Renal cortex interstitium (tissue), 11 donors: ENCODE measurements around the gene FAM53C. TPM values are rescaled to one million over a fixed set of nuclear protein-coding genes. Genes with fewer than 3 reads are reported as not detected.

Experiments
- DNase-seq, 11 donors: peaks; one replicate each; pipeline ENCODE4 v3.0.0-alpha.2; 2013; ENCODE audit warnings: low read depth in 9 of 11, low spot score in 4 of 11; ENCODE audit errors: extremely low read depth in 1 of 11
- polyA plus RNA-seq, 3 donors: library from polyadenylated mRNA; unstranded; fragments of 120-200 nt; gene quantifications; one replicate each; pipeline ENCODE4 v1.2.1, GENCODE V29; 2013; ENCODE audit not compliant: insufficient read length in 3 of 3

The FAM53C gene
- polyA plus RNA-seq, 3 donors: 32.3 to 36.4 (median 32.8) TPM

GRCh38 chr5:138340008-138340407 is 1.9 kb downstream of the FAM53C start:
- DNase-seq: no peak

- DNase-seq: no peak
Measured at GRCh38 chr5:138344887-138345622, 7.0 kb downstream of the FAM53C start.

DNA sequence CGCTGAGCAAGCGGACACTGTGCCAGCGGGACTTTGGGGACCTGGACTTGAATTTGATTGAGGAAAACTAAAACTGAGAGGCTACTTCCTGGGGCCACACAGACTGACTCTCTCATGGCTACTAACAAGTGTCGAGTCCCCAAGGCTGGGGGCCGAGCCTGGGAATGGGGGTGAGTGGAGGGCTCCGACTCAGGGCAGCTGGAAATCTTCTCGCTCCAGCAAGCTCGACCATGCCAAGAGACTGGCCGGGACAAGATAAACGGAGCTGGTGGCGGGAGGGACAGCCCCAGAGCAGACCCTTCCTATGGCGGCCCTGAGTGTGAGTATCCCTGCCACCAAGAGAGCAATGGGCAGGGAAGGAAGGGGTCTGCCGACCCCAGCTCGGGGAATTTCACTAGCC is 8.8 kb downstream of the FAM53C start:
- DNase-seq: no peak

DNA sequence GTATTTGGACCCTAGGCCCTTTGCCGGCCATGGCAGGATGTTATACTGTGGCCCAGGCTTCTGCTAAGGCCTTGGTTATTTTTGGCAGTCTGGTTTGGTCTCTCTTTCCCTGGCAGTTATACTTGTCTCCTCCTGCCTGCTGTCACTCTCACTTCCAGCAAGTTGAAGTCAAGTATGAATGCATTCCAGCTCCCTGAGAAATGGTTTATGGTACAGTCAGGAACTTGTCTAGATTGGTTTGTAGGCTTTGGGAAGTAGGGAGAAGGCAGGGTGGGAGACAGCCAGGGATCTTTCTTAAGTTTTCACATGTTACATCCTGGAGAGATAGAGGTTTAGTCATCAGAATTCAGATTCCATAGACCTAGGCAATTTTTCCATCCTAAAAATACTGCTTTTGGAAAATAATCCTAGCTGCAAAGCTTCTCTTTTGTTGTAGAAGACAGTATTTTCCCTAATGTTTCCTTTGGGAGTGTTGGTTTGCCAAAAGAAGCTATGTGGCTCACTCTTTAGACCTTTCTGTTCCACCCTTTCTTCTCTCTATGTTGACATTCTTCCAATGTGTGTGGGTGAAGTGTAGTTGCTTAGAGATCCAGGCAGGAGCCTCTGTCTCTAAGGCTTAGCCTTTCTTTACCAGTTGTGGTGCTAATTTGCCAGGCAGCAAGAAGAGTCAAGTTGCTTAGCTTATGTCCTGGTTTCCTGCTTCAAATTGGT is 11.9 kb downstream of the FAM53C start:
- no peak for DNase-seq

- no peak for DNase-seq
Measured at GRCh38 chr5:138350563-138350890, 12.5 kb downstream of the FAM53C start.

DNA sequence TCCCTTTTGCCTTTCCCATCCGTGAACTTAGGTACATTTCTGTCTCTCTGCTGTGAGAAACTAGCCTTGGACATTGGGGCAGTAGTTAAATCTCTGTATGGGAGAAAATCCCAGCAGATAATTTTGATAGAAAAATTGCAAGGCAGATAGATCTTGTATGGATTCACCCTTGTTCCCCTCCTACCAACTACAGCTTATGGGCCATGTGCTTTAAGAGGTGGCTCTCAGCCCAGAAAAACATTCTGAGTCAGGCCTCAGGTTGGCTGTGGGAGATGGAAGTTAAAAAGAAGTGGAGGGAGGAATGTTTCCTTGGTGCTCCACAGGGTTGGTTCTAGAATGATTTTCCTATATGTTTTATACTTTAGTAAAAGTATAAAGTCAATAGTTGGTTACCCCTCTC is 13.0 kb downstream of the FAM53C start:
- no peak for DNase-seq

- no peak for DNase-seq
Measured at GRCh38 chr5:138351517-138351916, 13.5 kb downstream of the FAM53C start.

GRCh38 chr5:138352071-138352721 is 14.1 kb downstream of the FAM53C start, which contains the start of gene KDM3B:
Gene KDM3B (plus strand): TSS chr5:138352685. CDS start chr5:138352796, 111 bp downstream.
- DNase-seq: peak in 10 of 11 donors; percentile 57 to 90 (median 82)

DNA sequence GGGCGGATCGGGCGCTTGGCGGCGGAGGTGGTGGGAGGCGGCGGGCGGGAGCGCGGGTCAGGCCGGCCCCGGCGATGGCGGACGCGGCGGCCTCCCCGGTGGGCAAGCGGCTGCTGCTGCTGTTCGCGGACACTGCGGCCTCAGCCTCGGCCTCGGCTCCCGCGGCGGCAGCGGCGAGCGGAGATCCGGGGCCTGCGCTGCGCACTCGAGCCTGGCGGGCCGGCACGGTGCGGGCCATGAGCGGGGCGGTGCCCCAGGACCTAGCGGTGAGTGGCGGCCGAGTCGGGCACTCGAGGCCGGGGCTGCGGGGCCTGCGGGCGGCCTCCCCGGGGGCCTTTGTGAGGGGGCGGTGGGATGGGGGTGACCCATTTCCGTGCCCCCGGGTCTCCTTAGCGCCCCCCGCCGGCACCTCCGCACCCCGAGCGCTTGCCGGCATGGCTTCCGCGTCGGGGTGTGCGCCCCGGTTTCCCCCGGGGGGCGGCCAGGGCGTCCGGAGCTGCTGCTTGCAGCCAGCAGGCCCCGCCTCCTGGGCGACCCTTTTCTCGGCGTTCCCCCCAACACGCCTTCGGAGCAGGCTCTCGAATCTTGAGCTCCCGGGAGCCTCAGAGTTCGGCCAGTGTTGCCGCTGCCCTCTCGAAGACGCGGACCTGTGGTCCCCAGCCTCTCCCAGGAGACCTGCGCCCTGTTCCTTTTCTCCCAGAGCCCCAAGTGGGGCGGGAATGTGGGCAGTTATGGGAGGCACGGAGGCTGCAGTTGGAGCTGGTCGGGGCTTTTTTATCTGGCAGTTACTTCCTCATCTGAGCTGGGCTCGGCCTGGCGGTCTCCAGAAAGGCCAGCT is 14.9 kb downstream of the FAM53C start:
- peak in 6 of 11 donors; percentile 34 to 56 (median 48) for DNase-seq

GRCh38 chr5:138353560-138354080 is 15.6 kb downstream of the FAM53C start:
- DNase-seq: peak in 3 of 11 donors; percentile 34 to 45 (median 37)

GRCh38 chr5:138354387-138354786 is 16.3 kb downstream of the FAM53C start:
- no peak for DNase-seq

GRCh38 chr5:138354926-138355378 is 16.9 kb downstream of the FAM53C start:
- peak in 4 of 11 donors; percentile 43 to 69 (median 60) for DNase-seq

DNA sequence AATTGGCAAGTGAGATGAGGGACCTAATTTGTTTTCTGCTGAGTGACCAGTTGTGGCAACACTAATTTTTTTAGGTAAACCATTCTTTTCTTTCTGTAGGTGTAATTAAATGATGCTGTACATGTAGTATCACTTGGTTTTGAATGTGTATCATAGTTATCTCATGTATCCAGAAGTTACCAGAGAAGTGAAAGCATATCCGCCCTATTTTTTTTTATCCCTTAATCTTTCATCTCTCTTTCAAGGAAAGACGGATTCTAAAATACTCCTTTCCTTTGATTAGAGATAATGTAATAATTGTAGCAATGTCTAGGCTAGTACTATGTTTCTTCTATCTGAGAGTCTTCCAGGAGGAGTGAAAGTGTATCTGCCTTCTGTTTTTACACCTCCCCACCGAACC is 21.6 kb downstream of the FAM53C start:
- DNase-seq: no peak

GRCh38 chr5:138360941-138361452 is 22.9 kb downstream of the FAM53C start:
- no peak for DNase-seq

GRCh38 chr5:138364576-138364975 is 26.5 kb downstream of the FAM53C start:
- no peak for DNase-seq

DNA sequence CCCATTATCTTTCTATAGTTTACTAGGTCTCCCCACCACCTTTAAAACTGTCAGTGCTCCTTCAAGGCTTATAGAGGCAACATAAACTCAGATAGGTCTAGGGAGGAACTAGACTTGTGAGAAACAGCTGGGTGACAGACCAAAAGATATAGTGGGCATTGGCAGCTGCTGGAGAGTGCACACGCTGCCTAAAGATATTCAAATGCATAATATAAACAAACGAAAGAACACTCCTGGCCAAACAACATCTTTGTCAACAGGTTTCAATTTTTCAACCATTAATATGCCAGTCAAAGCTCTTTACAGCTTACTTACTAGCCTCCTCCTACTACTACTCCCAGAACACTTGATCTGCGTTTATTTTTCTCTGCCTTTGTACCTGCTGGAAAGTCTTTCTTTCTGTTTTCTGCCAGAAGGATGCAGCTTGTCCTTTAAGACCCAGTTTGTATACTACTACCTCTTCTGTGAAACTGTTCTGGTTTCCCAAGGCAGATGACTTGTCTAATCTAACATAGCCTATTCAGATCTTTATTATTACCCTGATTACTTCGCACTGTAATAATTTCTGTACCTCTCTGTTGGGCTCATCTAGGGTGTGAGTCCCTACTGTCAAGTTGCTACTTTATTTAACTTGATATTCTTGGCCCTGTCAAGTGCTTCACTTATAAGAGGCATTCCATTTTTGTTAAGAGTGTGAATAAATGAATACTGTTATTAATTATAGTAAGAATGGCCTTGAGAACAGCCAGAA is 28.7 kb downstream of the FAM53C start:
- DNase-seq: no peak

DNA sequence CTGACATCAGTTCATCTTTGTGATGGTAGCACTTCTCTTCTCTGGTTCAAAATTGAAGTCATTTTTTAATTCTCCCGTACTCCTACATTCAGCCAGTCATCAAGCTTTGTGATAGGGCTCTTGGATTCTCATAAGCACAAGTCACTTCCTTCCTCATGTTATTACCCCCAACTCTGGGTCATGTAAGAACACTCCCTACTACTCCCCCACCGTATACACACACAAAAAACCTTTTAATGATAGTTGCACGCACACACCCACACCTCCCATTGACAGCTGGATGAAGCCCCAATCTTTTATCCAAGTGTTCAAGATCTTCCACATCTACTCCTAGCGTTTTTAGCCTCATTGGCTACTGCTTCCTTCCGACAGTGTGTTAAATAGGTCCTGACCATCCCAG is 31.2 kb downstream of the FAM53C start:
- DNase-seq: no peak

GRCh38 chr5:138369706-138370105 is 31.6 kb downstream of the FAM53C start:
- no peak for DNase-seq
